ENCODE data around the gene HDAC4.

DNA sequence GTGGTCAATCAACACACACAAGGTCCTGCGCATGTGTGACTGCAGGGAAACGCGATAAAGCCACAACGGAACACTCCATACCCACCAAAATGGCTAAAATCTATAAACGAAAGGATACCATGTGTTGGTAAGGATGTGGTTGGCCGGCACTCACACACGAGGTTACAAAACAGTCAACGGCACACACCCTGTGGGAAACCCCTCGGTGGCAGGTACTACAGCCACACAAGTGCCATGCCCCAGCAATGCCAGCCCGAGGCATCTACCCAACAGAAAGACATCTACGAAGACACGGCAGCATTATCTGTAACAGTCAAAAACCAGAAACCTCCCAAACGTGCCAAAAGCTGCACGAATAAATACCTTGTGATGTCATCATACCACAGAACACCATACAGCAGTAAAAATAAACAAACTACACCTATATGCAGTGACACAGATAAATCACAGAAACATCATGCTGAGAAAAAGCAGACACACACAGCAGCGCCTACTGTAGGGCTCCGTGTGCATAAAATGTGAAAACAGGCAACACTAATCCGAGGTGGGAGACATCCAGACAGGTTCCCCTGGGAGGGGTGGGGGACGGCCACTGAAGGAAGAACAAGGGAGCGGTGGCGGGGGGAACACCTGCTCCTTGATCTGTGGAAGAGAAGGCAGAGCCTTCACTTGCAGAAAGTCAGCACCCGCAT, 36.7 kb downstream of the HDAC4 start:
- TF ChIP-seq EZH2 (IDR thresholded peaks at IDR 0.05; ENCODE audit: low read depth, unreplicated experiment): no peak
- TF ChIP-seq, protein P1, sequence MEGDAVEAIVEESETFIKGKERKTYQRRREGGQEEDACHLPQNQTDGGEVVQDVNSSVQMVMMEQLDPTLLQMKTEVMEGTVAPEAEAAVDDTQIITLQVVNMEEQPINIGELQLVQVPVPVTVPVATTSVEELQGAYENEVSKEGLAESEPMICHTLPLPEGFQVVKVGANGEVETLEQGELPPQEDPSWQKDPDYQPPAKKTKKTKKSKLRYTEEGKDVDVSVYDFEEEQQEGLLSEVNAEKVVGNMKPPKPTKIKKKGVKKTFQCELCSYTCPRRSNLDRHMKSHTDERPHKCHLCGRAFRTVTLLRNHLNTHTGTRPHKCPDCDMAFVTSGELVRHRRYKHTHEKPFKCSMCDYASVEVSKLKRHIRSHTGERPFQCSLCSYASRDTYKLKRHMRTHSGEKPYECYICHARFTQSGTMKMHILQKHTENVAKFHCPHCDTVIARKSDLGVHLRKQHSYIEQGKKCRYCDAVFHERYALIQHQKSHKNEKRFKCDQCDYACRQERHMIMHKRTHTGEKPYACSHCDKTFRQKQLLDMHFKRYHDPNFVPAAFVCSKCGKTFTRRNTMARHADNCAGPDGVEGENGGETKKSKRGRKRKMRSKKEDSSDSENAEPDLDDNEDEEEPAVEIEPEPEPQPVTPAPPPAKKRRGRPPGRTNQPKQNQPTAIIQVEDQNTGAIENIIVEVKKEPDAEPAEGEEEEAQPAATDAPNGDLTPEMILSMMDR (conservative IDR thresholded peaks at IDR 0.05; ENCODE audit: low read depth in 2 of 2): peak; percentile 13 to 18; a peak in 2 of 4 replicates

Data from GM23338 (cell line).